Activated naive CD4-positive, alpha-beta T cell treated with anti-CD3 and anti-CD28 coated beads, Interleukin-2, amount 50 U/mL, for 72 hours (primary cell): ENCODE results near the gene CELF2. TPM values are rescaled to one million over a fixed set of nuclear protein-coding genes. Genes with fewer than 3 reads are reported as not detected.

Experiments
- ATAC-seq, 2 donors: fragments of 150-1000 bp; cut with Tn5 transposase; 2 replicates each; pipeline ENCODE4 v1.10.0; 2021; ENCODE audit warnings: mild to moderate bottlenecking in 2 of 2, moderate library complexity in 2 of 2
- DNase-seq, 2 donors: peaks; one replicate each; pipeline ENCODE4 v3.0.0; 2021 to 2022; ENCODE audit warnings: low spot score in 2 of 2
- H3K27ac Mint-ChIP-seq, 2 donors: one replicate each; pipeline ENCODE4 v1.8.0; 2022; ENCODE audit warnings: mild to moderate bottlenecking in 2 of 2, mixed read lengths in 2 of 2
- H3K36me3 Mint-ChIP-seq, 2 donors: one replicate each; pipeline ENCODE4 v1.8.0; 2022; ENCODE audit warnings: mixed read lengths in 2 of 2
- H3K9me3 Mint-ChIP-seq, 2 donors: one replicate each; pipeline ENCODE4 v1.8.0; 2022; ENCODE audit warnings: mixed read lengths in 2 of 2
- total RNA-seq, 2 donors: library from RNA; stranded (reverse); gene quantifications; one replicate each; pipeline ENCODE4 v1.2.3, GENCODE V29; 2022

The CELF2 gene
- total RNA-seq, 2 donors from 2014 or later, result 95.0 to 120 TPM

- Mint-ChIP-seq H3K9me3 (no peaks in the 10 kb centered on the region), H3K36me3 (peaks cover 26 to 59% of the 10 kb centered on the region in 2 donors), H3K27ac (peak overlapping the region; percentile 64 to 73)
- DNase-seq, result no peak
- ATAC-seq, result no peak
Measured at GRCh38 chr10:11326913-11327616, 309.4 kb downstream of the CELF2 start.

- no peaks in the 10 kb centered on the region for H3K9me3 Mint-ChIP-seq
- H3K27ac Mint-ChIP-seq, result peak overlapping the region; percentile 64 to 97
- DNase-seq, result no peak
- H3K36me3 Mint-ChIP-seq, result peaks cover 26 to 59% of the 10 kb centered on the region in 2 donors
- ATAC-seq, result peak; percentile 19 to 20
Measured at GRCh38 chr10:11328264-11329061, 310.8 kb downstream of the CELF2 start.

- H3K27ac Mint-ChIP-seq, result peak overlapping the region; percentile 64 to 97
- no peak for DNase-seq
- no peaks in the 10 kb centered on the region for H3K9me3 Mint-ChIP-seq
- H3K36me3 Mint-ChIP-seq, result peaks cover 24 to 52% of the 10 kb centered on the region in 2 donors
- no peak for ATAC-seq
Measured at GRCh38 chr10:11329062-11329673, 311.5 kb downstream of the CELF2 start.

- DNase-seq (no peak), ATAC-seq (no peak)
- Mint-ChIP-seq H3K36me3 (peaks cover 20 to 52% of the 10 kb centered on the region in 2 donors), H3K9me3 (no peaks in the 10 kb centered on the region), H3K27ac (peak overlapping the region; percentile 48 to 70)
Measured at GRCh38 chr10:11330383-11331045, 312.8 kb downstream of the CELF2 start.

- DNase-seq (no peak), ATAC-seq (no peak)
- Mint-ChIP-seq H3K27ac (peak overlapping the region in 1 of 2 donors; percentile 79), H3K9me3 (no peaks in the 10 kb centered on the region), H3K36me3 (peaks cover 17 to 48% of the 10 kb centered on the region in 2 donors)
Measured at GRCh38 chr10:11331046-11331577, 313.4 kb downstream of the CELF2 start.

GRCh38 chr10:11331726-11332125, 314.1 kb downstream of the CELF2 start:
- no peaks in the 10 kb centered on the region for H3K9me3 Mint-ChIP-seq
- no peak for ATAC-seq

GRCh38 chr10:11332846-11333245, 315.2 kb downstream of the CELF2 start:
- DNase-seq, result no peak
- Mint-ChIP-seq H3K9me3 (no peaks in the 10 kb centered on the region), H3K36me3 (peaks cover 14 to 48% of the 10 kb centered on the region in 2 donors)

More at GRCh38 chr10:11331726-11332125, 314.1 kb downstream of the CELF2 start:
- DNase-seq, result no peak
- H3K27ac Mint-ChIP-seq, result no peak overlapping the region
- H3K36me3 Mint-ChIP-seq, result peaks cover 17 to 48% of the 10 kb centered on the region in 2 donors

GRCh38 chr10:11334436-11334835, 316.8 kb downstream of the CELF2 start:
- H3K9me3 Mint-ChIP-seq, result no peaks in the 10 kb centered on the region
- no peak for DNase-seq
- ATAC-seq, result no peak
- peak overlapping the region; percentile 51 to 81 for H3K27ac Mint-ChIP-seq
- peaks cover 11 to 39% of the 10 kb centered on the region in 2 donors for H3K36me3 Mint-ChIP-seq

More at GRCh38 chr10:11332846-11333245, 315.2 kb downstream of the CELF2 start:
- no peak for ATAC-seq
- H3K27ac Mint-ChIP-seq, result peak overlapping the region; percentile 78 to 95

- H3K36me3 Mint-ChIP-seq, result peaks cover 8 to 34% of the 10 kb centered on the region in 2 donors
- no peak for DNase-seq
- H3K27ac Mint-ChIP-seq, result peak overlapping the region in 1 of 2 donors; percentile 81
- peak in 1 of 2 donors; percentile 25 for ATAC-seq
- no peaks in the 10 kb centered on the region for H3K9me3 Mint-ChIP-seq
Measured at GRCh38 chr10:11335167-11335652, 317.5 kb downstream of the CELF2 start.

GRCh38 chr10:11335881-11336430, 318.3 kb downstream of the CELF2 start:
- H3K27ac Mint-ChIP-seq, result peak overlapping the region in 1 of 2 donors; percentile 81
- ATAC-seq (no peak), DNase-seq (no peak)
- no peaks in the 10 kb centered on the region for H3K9me3 Mint-ChIP-seq
- H3K36me3 Mint-ChIP-seq, result peaks cover 4 to 29% of the 10 kb centered on the region in 2 donors

GRCh38 chr10:11336722-11337162, 319.1 kb downstream of the CELF2 start:
- H3K9me3 Mint-ChIP-seq, result no peaks in the 10 kb centered on the region
- DNase-seq (no peak), ATAC-seq (no peak)
- peaks cover 2 to 26% of the 10 kb centered on the region in 2 donors for H3K36me3 Mint-ChIP-seq
- H3K27ac Mint-ChIP-seq, result peak overlapping the region; percentile 31 to 81

GRCh38 chr10:11337516-11337915, 319.8 kb downstream of the CELF2 start:
- H3K9me3 Mint-ChIP-seq, result no peaks in the 10 kb centered on the region
- ATAC-seq (peak; percentile 48 to 68), DNase-seq (no peak)
- peak overlapping the region; percentile 47 to 81 for H3K27ac Mint-ChIP-seq
- peaks cover 0 to 21% of the 10 kb centered on the region in 2 donors for H3K36me3 Mint-ChIP-seq

GRCh38 chr10:11338160-11338844, 320.6 kb downstream of the CELF2 start:
- H3K36me3 Mint-ChIP-seq, result peaks cover 0 to 14% of the 10 kb centered on the region in 2 donors
- H3K27ac Mint-ChIP-seq, result no peak overlapping the region
- peak; percentile 12 to 15 for ATAC-seq

GRCh38 chr10:11339013-11339412, 321.3 kb downstream of the CELF2 start:
- Mint-ChIP-seq H3K9me3 (no peaks in the 10 kb centered on the region), H3K36me3 (peaks cover 0 to 14% of the 10 kb centered on the region in 2 donors)
- ATAC-seq, result no peak

More at GRCh38 chr10:11338160-11338844, 320.6 kb downstream of the CELF2 start:
- no peaks in the 10 kb centered on the region for H3K9me3 Mint-ChIP-seq
- no peak for DNase-seq

GRCh38 chr10:11339660-11340059, 322.0 kb downstream of the CELF2 start:
- Mint-ChIP-seq H3K36me3 (peaks cover 0 to 9% of the 10 kb centered on the region in 2 donors), H3K27ac (peak overlapping the region in 1 of 2 donors; percentile 83), H3K9me3 (no peaks in the 10 kb centered on the region)
- ATAC-seq, result no peak
- no peak for DNase-seq

More at GRCh38 chr10:11339013-11339412, 321.3 kb downstream of the CELF2 start:
- peak overlapping the region in 1 of 2 donors; percentile 83 for H3K27ac Mint-ChIP-seq
- no peak for DNase-seq
